ENCODE data around the gene ZSCAN10. TPM values are rescaled to one million over a fixed set of nuclear protein-coding genes. Genes with fewer than 3 reads are reported as not detected.

ZSCAN10 gene
- total RNA-seq, 2 experiments from 2014 or later = 0.36 to 0.56 TPM

DNA sequence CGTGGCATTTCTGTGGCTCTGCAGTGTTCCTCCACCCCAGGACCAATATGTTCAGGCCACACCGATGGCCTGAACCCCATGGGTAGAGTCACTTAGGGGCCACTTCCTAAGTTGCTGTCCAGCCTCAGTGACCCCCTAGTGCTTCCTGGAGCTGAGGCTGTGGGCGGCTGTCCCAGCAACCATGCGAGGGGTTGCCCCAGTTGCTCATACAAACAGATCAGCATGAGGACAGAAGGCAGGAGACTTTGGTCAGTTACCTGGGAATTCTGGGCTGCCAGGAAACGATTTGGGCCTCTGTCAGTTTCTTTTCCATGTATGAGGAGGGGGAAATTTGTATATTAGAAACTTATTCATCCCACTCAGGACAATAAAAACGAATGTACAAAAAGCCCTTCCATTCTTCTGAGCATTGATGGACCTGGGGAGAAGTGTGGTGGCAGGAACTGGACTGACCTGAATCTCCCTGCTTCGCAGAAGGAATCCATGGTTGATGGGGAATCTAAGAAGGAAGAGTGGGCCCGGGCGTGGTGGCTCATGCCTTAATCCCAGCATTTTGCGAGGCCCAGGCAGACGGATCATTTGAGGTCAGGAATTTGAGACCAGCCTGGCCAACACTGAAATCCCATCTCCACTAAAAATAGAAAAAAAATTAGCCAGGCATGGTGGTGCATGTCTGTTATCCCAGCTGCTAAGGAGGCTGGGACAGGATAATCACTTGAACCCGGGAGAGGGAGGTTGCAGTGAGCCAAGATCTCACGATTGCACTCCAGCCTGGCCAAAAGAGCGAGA is 38.6 kb downstream of the ZSCAN10 start:
- intact Hi-C loops (cut with DNase I, micrococcal nuclease) = no loop called here
- Mint-ChIP-seq H3K4me3 (peak overlapping the region; percentile 95), H3K4me1 (ENCODE audit: low read depth) (peaks cover 61% of the 10 kb centered on the region), H3K9me3 (no peaks in the 10 kb centered on the region), H3K27ac (peak overlapping the region; percentile 83), H3K36me3 (ENCODE audit: low read depth) (peaks cover 13% of the 10 kb centered on the region), H3K27me3 (no peaks in the 10 kb centered on the region)
- H3K27ac ChIP-seq (ENCODE audit: low read depth in 1 of 2, low read length in 2 of 2) = no peak overlapping the region
- ChIA-PET POLR2A (interaction anchor here (0.9 to 5.4 kb wide), 11 partner anchors 10 to 139 kb away, joined by 3 to 70 read pairs (median 7); partner anchors contain the start of genes ZNF213 and ZSCAN10), CTCF (interaction anchor here (0.7 to 3.1 kb wide), 9 partner anchors 12 to 106 kb away, joined by 3 to 62 read pairs (median 3); partner anchors contain the start of genes TNFRSF12A and ZNF213)
- no peaks in the 10 kb centered on the region for H3K27me3 ChIP-seq (ENCODE audit: control insufficient read depth in 1 of 2, insufficient read depth in 2 of 2, low read length in 2 of 2)
- no peak overlapping the region for H3K4me3 ChIP-seq (ENCODE audit: low read length)
- H3K4me1 ChIP-seq (ENCODE audit: insufficient read depth, low read length) = peaks cover 84% of the 10 kb centered on the region
- ATAC-seq (ENCODE audit: poor library complexity) (no peak), DNase-seq (peak in 1 of 14 experiments; percentile 19)
- no peaks in the 10 kb centered on the region for H3K9me3 ChIP-seq (ENCODE audit: control insufficient read depth in 1 of 2, insufficient read depth in 1 of 2, low read length in 2 of 2)
- peaks cover 3% of the 10 kb centered on the region for H3K36me3 ChIP-seq (ENCODE audit: insufficient read depth, low read length)
- TF ChIP-seq, protein P1, sequence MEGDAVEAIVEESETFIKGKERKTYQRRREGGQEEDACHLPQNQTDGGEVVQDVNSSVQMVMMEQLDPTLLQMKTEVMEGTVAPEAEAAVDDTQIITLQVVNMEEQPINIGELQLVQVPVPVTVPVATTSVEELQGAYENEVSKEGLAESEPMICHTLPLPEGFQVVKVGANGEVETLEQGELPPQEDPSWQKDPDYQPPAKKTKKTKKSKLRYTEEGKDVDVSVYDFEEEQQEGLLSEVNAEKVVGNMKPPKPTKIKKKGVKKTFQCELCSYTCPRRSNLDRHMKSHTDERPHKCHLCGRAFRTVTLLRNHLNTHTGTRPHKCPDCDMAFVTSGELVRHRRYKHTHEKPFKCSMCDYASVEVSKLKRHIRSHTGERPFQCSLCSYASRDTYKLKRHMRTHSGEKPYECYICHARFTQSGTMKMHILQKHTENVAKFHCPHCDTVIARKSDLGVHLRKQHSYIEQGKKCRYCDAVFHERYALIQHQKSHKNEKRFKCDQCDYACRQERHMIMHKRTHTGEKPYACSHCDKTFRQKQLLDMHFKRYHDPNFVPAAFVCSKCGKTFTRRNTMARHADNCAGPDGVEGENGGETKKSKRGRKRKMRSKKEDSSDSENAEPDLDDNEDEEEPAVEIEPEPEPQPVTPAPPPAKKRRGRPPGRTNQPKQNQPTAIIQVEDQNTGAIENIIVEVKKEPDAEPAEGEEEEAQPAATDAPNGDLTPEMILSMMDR (IDR thresholded peaks at IDR 0.05) = no peak

DNA sequence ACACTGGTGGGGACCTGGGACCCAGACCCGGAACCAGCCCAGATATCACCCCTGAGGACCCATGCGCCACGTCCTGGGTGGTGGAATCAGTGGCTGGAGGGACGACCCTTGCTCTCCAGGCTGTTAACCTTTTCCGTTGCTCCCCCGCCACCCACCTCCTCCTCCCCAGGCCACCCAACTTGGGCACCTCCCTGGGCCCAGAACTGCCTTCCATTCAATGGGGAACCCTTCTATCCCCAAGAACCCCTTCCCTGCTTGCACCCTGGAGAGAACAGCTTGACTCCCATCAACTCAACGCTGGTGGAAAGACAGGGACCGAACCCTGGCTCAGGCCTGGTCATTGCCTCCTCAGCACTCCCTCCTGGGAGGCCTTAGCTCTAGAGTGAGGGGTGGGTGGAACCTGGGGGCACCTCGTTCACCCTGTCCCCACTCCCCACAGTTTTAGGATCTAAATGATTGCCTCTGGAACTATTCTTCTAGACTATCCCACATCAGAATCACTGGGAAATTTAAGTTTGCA is 39.3 kb downstream of the ZSCAN10 start:
- CTCF ChIA-PET = interaction anchor here (0.7 to 3.1 kb wide), 19 partner anchors 12 to 101 kb away, joined by 3 to 62 read pairs (median 4); partner anchors contain the start of genes TNFRSF12A and ZNF213
- intact Hi-C loops (cut with DNase I, micrococcal nuclease) = loop anchor here (1.0 to 5.0 kb wide), 6 partner anchors 35 to 107 kb away; no protein-coding TSS in a partner anchor
- H3K4me1 ChIP-seq (ENCODE audit: insufficient read depth, low read length) = peaks cover 84% of the 10 kb centered on the region

More for the DNA sequence above, 39.3 kb downstream of the ZSCAN10 start:
- Mint-ChIP-seq H3K36me3 (ENCODE audit: low read depth) (peaks cover 15% of the 10 kb centered on the region), H3K27ac (peak overlapping the region; percentile 83), H3K4me1 (ENCODE audit: low read depth) (peaks cover 64% of the 10 kb centered on the region), H3K9me3 (no peaks in the 10 kb centered on the region), H3K27me3 (no peaks in the 10 kb centered on the region), H3K4me3 (peak overlapping the region; percentile 95)
- TF ChIP-seq, protein P1 (IDR thresholded peaks at IDR 0.05) = no peak
- no peaks in the 10 kb centered on the region for H3K9me3 ChIP-seq (ENCODE audit: control insufficient read depth in 1 of 2, insufficient read depth in 1 of 2, low read length in 2 of 2)
- H3K4me3 ChIP-seq (ENCODE audit: low read length) = peak overlapping the region; percentile 87
- ATAC-seq (ENCODE audit: poor library complexity) (no peak), DNase-seq (no peak)
- H3K36me3 ChIP-seq (ENCODE audit: insufficient read depth, low read length) = peaks cover 3% of the 10 kb centered on the region
- H3K27me3 ChIP-seq (ENCODE audit: control insufficient read depth in 1 of 2, insufficient read depth in 2 of 2, low read length in 2 of 2) = no peaks in the 10 kb centered on the region
- peak overlapping the region; percentile 64 to 74 for H3K27ac ChIP-seq (ENCODE audit: low read depth in 1 of 2, low read length in 2 of 2)
- POLR2A ChIA-PET = interaction anchor here (0.9 to 5.4 kb wide), 12 partner anchors 11 to 139 kb away, joined by 3 to 70 read pairs (median 6); partner anchors contain the start of genes ZNF213 and ZSCAN10
